ENCODE measurements around the gene KRT37. TPM values are rescaled to one million over a fixed set of nuclear protein-coding genes. Genes with fewer than 3 reads are reported as not detected.

The KRT37 gene
- total RNA-seq: not detected

DNA sequence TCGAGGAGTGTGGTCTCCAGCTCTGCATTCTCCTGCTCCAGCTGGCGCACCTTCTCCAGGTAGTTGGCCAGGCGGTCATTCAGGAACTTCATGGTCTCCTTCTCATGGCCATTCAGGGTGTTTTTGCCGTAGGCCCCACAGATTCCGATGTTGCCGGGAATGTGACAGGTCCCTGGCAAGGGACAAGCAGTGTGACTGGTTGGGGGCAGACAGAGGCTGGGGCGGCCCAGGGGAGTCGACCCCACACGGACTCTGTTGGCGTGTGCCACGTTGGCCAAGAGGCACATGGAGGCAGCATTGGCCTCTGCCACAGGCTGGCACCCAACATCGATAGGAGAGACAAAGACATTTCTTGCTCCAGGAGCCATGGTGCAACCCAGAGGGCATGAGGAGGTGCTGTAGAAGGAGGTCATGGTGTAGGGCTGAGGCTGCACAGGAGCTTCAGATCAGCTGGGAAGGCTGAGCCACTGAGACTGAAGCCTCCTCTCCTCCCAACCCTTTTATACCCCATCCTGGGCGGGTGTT, at the start of gene KRT37:
Gene KRT37, minus strand, starts transcription at position 475 of the 525 bp plus-strand sequence. Its CDS starts 62 bp downstream, at position 413.
- no peak for FAIRE-seq
- DNase-seq (ENCODE audit: low spot score in 2 of 2): no peak

DNA sequence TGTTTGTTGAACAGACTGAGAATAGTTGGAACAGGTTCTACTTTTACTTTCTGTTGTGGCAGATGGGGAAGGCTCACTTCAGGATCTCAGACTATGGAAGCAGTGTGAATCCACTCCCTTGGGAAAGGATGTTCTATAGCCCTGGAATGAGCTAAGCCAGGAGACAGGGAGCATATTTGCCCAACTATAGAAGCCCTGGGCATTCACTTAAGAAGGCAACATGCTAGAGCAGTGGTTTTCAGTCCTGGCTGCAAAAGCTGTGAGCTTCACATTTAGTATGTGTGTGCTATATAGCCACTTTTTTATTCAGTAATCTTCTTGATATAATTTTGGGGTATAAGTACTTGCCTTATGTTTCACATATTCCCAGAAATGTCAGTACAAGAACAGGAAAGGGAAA, 44.0 kb upstream of the KRT37 start:
- DNase-seq (ENCODE audit: low spot score in 2 of 2): no peak
- no peak for FAIRE-seq

DNA sequence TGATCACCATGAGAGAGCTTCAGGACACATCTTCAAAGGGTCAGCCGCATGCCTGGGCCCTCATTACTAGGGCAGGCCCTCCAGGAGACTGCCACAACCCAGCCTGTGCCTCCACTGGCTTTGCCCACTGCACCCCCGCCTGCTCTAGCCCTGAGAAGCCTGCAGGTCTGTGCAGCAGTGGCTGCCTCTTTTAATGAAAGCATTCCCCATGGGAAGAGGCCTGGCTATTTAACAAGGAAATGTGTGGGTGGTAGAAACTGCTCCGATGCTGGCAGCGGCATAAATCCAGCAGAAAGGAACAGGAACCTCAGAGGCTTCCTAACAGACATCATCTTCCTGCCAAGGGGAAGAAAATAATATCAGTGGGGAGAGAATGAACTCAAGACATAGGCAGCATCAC, 43.2 kb upstream of the KRT37 start:
- FAIRE-seq: no peak

GRCh38 chr17:41466988-41467387, 42.6 kb upstream of the KRT37 start, which contains the start of gene KRT32:
Gene KRT32 (minus strand): TSS chr17:41467386. CDS start chr17:41467325, 61 bp downstream.
- no peak for FAIRE-seq
- DNase-seq (ENCODE audit: low spot score in 2 of 2): no peak

More for the DNA sequence above, 43.2 kb upstream of the KRT37 start:
- DNase-seq (ENCODE audit: low spot score in 2 of 2): no peak

GRCh38 chr17:41464682-41465081, 40.3 kb upstream of the KRT37 start:
- FAIRE-seq: no peak
- DNase-seq (ENCODE audit: low spot score in 2 of 2): peak in 1 of 2 donors; percentile 52

GRCh38 chr17:41464173-41464572, 39.8 kb upstream of the KRT37 start:
- no peak for DNase-seq (ENCODE audit: low spot score in 2 of 2)
- FAIRE-seq: no peak

- DNase-seq (ENCODE audit: low spot score in 2 of 2) (no peak), FAIRE-seq (no peak)
These were observed 39.4 kb upstream of the KRT37 start for GRCh38 chr17:41463746-41464145.

DNA sequence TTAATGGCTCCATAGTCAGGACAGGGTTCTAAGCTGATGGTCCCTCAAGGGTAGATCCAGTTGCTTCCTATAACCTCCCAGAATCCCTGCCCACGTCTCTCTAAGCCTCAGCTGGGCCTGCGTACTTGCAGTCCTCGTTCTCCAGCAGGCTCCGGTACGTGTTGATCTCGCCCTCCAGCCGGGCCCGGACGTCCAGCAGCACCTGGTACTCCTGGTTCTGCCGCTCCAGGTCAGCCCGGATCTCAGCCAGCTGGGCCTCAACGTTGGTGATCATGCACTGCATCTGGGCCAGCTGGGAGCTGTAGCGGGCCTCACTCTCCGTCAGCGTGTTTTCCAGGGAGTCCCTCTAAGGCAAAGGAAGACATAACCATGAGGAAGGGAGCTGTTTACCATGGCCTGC, 38.3 kb upstream of the KRT37 start:
- DNase-seq (ENCODE audit: low spot score in 2 of 2) (no peak), FAIRE-seq (no peak)

DNA sequence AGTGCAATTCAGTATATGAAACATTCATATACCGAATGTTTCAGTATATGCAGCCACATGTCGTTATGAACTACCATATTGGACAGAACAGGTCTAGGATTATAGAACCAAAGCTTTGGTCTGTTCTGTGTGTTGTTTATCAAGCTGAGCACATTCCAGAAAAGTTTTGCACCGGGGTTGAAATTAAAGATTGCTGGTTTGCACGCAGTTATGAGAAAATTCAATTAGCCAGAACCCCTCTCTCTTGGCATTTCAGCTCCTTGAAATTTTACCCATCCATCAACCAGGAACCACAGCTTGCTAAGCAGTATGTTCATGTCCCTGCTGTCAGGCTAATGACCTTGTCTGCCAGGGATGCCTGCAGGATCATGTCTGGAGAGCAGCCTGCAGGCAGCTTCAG, 33.3 kb upstream of the KRT37 start:
- DNase-seq (ENCODE audit: low spot score in 2 of 2) (no peak), FAIRE-seq (no peak)

GRCh38 chr17:41456204-41456603, 31.8 kb upstream of the KRT37 start:
- FAIRE-seq: no peak
- DNase-seq (ENCODE audit: low spot score in 2 of 2): no peak

GRCh38 chr17:41455236-41455635, 30.9 kb upstream of the KRT37 start:
- FAIRE-seq (no peak), DNase-seq (ENCODE audit: low spot score in 2 of 2) (no peak)

DNA sequence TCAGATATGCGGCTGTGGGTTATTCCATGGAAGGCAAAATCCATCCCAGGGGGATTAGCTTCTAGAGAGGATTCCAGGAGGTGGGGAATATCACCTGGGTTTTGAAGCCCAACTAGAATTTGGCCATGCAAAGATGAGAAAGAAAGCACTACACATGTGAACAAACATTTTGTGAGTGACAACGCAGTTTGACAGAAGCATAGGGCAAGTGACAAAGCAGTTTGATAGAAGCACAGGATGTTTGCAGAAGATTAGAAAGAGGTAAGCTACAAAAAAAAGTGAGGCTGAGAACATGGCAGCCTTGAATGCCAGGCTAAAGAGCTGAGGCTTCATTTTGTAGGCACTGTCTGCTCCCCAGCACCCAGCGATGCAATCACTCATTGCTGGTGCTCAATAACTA, 28.7 kb upstream of the KRT37 start:
- DNase-seq (ENCODE audit: low spot score in 2 of 2) (no peak), FAIRE-seq (no peak)

GRCh38 chr17:41452281-41452680, 27.9 kb upstream of the KRT37 start:
- FAIRE-seq (no peak), DNase-seq (ENCODE audit: low spot score in 2 of 2) (no peak)

- FAIRE-seq (no peak), DNase-seq (ENCODE audit: low spot score in 2 of 2) (no peak)
These were observed 26.9 kb upstream of the KRT37 start for GRCh38 chr17:41451154-41451728.

DNA sequence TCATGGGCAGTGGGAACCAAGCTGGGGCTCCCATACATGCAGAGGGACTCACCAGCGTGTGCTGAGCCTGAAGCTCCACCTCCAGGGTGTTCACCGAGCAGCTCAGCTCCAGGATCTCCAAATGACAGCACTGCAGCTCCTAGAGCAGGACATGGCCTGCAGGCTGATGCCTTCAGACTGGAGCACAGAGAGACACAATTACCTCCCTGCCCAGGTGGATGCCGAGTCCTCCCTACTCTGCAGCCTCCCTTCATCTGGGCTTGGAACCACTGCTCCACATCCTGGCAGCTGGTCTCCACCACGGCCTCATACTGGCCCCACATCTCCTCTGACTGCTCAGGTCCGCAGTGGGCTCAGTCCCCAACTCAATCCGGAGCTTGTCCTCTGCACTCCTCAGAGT, 24.6 kb upstream of the KRT37 start:
- no peak for DNase-seq (ENCODE audit: low spot score in 2 of 2)
- FAIRE-seq: no peak

- FAIRE-seq: no peak
- no peak for DNase-seq (ENCODE audit: low spot score in 2 of 2)
These were observed 24.1 kb upstream of the KRT37 start for GRCh38 chr17:41448506-41448905.

GRCh38 chr17:41446806-41447205, 22.4 kb upstream of the KRT37 start:
- FAIRE-seq (no peak), DNase-seq (ENCODE audit: low spot score in 2 of 2) (no peak)

- DNase-seq (ENCODE audit: low spot score in 2 of 2) (no peak), FAIRE-seq (no peak)
These were observed 20.3 kb upstream of the KRT37 start for GRCh38 chr17:41444640-41445039.

DNA sequence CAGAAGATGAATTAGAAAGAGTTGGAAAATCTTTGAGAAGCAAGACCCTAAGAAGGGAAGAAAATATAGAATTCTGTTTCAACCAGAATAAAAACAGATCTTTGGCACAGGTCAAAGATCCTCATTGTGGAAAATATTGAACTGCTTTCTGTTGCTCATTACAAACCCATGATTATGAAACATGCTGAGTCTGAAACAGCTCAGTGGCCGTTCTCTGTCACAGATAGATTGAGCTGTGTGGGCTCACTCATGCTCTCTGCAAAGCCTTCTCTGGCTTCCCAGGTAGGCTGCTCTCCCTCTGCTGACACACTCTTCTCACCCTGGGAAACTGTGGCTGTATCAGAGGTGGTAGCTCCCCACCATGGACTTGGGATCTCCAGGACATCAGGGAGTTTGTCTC, 19.8 kb upstream of the KRT37 start:
- DNase-seq (ENCODE audit: low spot score in 2 of 2): no peak
- FAIRE-seq: no peak

DNA sequence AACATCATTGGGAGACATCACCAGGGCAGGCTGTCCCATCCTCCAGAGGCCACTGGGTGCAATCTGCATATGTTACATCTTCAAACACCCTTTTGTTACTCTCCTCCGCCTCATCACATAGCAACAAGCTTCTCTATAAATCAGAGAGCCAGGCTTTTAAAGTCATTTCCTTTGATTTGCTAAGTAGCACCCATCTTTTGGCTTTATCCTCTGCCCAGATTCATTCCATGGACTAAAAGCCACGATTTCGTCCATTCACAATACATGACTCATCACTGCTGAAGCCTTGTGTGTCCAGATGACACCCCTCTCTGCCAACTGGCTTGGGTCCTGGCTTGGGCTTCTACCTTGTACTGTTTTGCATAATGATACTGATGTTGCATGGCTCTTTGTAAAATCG, 18.4 kb upstream of the KRT37 start:
- DNase-seq (ENCODE audit: low spot score in 2 of 2) (no peak), FAIRE-seq (no peak)

DNA sequence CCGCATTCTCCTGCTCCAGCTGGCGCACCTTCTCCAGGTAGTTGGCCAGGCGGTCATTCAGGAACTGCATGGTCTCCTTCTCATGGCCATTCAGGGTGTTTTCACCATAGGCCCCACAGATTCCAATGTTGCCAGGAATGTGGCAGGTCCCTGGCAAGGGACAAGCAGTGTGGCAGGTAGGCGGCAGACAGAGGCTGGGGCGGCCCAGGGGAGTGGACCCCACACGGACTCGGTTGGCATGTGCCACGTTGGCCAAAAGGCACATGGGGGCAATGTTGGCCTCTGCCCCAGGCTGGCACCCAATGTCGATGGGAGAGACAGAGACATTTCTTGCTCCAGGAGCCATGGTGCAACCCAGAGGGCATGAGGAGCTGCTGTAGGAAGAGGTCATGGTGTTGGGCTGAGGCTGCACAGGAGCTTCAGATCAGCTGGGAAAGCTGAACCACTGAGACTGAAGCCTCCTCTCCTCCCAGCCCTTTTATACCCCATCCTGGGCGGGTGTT, 16.2 kb upstream of the KRT37 start, which contains the start of gene KRT38:
Gene KRT38, minus strand, starts transcription at position 453 of the 503 bp plus-strand sequence. Its CDS starts 62 bp downstream, at position 391.
- DNase-seq (ENCODE audit: low spot score in 2 of 2): no peak
- no peak for FAIRE-seq

DNA sequence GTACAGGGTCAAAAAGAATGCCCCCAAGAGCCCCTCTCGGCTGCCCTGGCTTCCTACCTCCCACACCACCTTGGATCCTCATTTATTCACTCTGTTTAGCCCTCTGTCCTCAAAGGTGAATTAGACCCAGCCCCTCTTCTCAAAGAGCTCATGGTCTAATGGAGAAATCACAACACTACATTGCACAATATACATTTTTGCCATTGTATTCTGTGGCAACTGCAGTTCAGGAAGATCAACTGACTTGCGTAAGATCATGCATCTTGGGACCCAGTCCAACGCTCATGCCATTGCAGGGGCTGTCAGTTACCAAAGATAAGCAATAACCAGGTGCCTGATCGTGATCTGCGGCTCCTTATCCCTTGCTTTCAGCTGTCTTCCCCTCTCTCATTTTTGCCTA, 15.0 kb upstream of the KRT37 start:
- DNase-seq (ENCODE audit: low spot score in 2 of 2) (no peak), FAIRE-seq (no peak)

Data from frontal cortex (tissue), 4 donors.